ENCODE results near the gene SCFD2.

DNA sequence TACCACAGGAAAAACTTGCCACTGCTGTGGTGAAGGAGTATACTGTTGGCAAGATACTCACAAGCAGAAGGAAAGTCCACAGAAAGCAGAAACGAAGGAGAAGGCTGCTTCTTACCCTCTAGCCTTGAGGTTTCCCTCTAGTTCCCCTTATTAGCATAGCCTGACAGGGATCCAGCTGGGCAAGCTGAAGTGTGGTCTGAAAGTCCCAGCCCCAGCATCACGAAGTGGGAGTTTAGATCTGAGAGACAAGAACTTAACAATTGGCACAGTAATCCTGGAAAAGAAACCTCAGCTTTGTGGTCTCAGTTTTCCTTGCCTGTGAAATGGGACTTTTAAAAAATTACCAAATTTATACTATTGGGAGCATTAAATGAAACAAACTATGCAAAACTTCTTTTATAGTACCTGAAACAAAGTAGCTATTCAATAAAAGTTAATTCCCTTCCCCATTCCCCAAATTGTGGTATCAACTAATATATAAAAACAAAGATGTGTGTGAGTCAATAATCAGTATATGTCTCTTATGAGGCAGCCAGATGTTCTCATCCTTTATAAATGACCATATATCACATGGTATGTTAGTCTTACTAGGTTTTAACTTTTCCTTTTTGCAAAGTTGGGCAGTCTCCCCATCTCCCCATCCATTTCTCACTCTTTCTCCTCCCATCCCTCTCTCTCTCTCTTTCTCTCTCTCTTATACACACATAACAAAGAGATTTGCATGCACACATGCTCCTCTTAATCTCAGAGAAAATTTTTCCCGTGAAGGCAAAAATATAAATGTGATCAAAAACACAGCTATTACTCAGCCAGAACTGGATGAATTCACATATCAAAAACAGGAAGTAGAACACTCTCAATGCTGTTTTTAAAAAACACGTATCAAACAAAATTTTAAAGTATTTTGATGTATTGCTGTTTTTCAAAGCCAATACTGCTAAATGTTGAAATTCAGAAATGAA is 57.8 kb downstream of the SCFD2 start:
- TF ChIP-seq, protein P1, sequence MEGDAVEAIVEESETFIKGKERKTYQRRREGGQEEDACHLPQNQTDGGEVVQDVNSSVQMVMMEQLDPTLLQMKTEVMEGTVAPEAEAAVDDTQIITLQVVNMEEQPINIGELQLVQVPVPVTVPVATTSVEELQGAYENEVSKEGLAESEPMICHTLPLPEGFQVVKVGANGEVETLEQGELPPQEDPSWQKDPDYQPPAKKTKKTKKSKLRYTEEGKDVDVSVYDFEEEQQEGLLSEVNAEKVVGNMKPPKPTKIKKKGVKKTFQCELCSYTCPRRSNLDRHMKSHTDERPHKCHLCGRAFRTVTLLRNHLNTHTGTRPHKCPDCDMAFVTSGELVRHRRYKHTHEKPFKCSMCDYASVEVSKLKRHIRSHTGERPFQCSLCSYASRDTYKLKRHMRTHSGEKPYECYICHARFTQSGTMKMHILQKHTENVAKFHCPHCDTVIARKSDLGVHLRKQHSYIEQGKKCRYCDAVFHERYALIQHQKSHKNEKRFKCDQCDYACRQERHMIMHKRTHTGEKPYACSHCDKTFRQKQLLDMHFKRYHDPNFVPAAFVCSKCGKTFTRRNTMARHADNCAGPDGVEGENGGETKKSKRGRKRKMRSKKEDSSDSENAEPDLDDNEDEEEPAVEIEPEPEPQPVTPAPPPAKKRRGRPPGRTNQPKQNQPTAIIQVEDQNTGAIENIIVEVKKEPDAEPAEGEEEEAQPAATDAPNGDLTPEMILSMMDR (IDR thresholded peaks at IDR 0.05 in 4 of 5, conservative IDR thresholded peaks at IDR 0.05 in 1 of 5) = no peak
- TF ChIP-seq POLR2A (IDR thresholded peaks at IDR 0.05) = no peak
